ENCODE data around the gene FERMT2.
A peak's percentile ranks its signal among the peaks of the same experiment; 100 is the strongest.

FERMT2 gene

GRCh38 chr14:52902971-52903619 is 47.8 kb downstream of the FERMT2 start:
- H2AFZ ChIP-seq (ENCODE audit: low read length), result no peak overlapping the region
- TF ChIP-seq EZH2phosphoT487 (IDR thresholded peaks at IDR 0.05; ENCODE audit: borderline replicate concordance), result no peak
- TF ChIP-seq, protein P1, sequence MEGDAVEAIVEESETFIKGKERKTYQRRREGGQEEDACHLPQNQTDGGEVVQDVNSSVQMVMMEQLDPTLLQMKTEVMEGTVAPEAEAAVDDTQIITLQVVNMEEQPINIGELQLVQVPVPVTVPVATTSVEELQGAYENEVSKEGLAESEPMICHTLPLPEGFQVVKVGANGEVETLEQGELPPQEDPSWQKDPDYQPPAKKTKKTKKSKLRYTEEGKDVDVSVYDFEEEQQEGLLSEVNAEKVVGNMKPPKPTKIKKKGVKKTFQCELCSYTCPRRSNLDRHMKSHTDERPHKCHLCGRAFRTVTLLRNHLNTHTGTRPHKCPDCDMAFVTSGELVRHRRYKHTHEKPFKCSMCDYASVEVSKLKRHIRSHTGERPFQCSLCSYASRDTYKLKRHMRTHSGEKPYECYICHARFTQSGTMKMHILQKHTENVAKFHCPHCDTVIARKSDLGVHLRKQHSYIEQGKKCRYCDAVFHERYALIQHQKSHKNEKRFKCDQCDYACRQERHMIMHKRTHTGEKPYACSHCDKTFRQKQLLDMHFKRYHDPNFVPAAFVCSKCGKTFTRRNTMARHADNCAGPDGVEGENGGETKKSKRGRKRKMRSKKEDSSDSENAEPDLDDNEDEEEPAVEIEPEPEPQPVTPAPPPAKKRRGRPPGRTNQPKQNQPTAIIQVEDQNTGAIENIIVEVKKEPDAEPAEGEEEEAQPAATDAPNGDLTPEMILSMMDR (conservative IDR thresholded peaks at IDR 0.05; ENCODE audit: low read length), result no peak
- no peak overlapping the region for H3K4me2 ChIP-seq (ENCODE audit: low read depth, low read length, poor library complexity, severe bottlenecking)
- H3K27me3 ChIP-seq (ENCODE audit: insufficient read depth, low read length, poor library complexity, severe bottlenecking), result no peaks in the 10 kb centered on the region
- no peak overlapping the region for H3K4me3 ChIP-seq (ENCODE audit: low read length, poor library complexity, severe bottlenecking)
- no peak overlapping the region for H3K9ac ChIP-seq (ENCODE audit: low read depth, low read length, poor library complexity, severe bottlenecking)
- no peaks in the 10 kb centered on the region for H4K20me1 ChIP-seq (ENCODE audit: insufficient read depth, low read length, poor library complexity, severe bottlenecking)
- H3K4me1 ChIP-seq (ENCODE audit: insufficient read depth, low read length, poor library complexity, severe bottlenecking), result peaks cover 5% of the 10 kb centered on the region
- no peaks in the 10 kb centered on the region for H3K79me2 ChIP-seq (ENCODE audit: insufficient read depth, low read length)
- H3K36me3 ChIP-seq (ENCODE audit: insufficient read depth, low read length), result no peaks in the 10 kb centered on the region; the same call in 1 of the 2 replicates
- no peaks in the 10 kb centered on the region for H3F3A ChIP-seq (ENCODE audit: low read depth)
- no peaks in the 10 kb centered on the region for H3K9me2 ChIP-seq (replicated peaks; ENCODE audit: low read depth, low read length)
- no peaks in the 10 kb centered on the region for H3K9me3 ChIP-seq (ENCODE audit: insufficient read depth, low read depth, low read length)

GRCh38 chr14:52901357-52901980 is 49.4 kb downstream of the FERMT2 start:
- Histone ChIP-seq H4K20me1 (ENCODE audit: insufficient read depth, low read length, poor library complexity, severe bottlenecking) (no peaks in the 10 kb centered on the region), H3F3A (ENCODE audit: low read depth) (no peaks in the 10 kb centered on the region), H2AFZ (ENCODE audit: low read length) (peak overlapping the region; percentile 41; the same call in 1 of the 2 replicates), H3K4me3 (ENCODE audit: low read length, poor library complexity, severe bottlenecking) (no peak overlapping the region), H3K9me3 (ENCODE audit: insufficient read depth, low read depth, low read length) (no peaks in the 10 kb centered on the region), H3K79me2 (ENCODE audit: insufficient read depth, low read length) (no peaks in the 10 kb centered on the region), H3K36me3 (ENCODE audit: insufficient read depth, low read length) (no peaks in the 10 kb centered on the region), H3K9me2 (replicated peaks; ENCODE audit: low read depth, low read length) (no peaks in the 10 kb centered on the region), H3K4me2 (ENCODE audit: low read depth, low read length, poor library complexity, severe bottlenecking) (no peak overlapping the region), H3K4me1 (ENCODE audit: insufficient read depth, low read length, poor library complexity, severe bottlenecking) (peaks cover 6% of the 10 kb centered on the region), H3K9ac (ENCODE audit: low read depth, low read length, poor library complexity, severe bottlenecking) (no peak overlapping the region), H3K27me3 (ENCODE audit: insufficient read depth, low read length, poor library complexity, severe bottlenecking) (no peaks in the 10 kb centered on the region)
- TF ChIP-seq EZH2phosphoT487 (IDR thresholded peaks at IDR 0.05; ENCODE audit: borderline replicate concordance), result no peak
- TF ChIP-seq, protein P1 (conservative IDR thresholded peaks at IDR 0.05; ENCODE audit: low read length), result no peak

DNA sequence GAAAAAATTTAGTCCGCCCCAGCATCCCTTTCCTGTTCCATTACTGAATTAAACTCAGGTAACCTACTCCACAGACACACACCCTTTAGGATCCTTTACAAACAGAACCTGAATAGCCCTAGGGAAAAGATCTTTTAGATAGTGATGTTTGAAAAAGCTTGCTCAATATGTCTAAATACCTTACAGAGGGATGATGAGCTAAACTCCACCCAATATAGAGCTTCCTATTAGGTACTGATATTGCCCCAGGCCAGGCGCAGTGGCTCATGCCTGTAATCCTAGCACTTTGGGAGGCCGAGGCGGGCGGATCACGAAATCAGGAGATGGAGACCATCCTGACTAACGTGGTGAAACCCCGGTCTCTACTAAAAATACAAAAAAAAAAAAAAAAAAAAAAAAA is 50.1 kb downstream of the FERMT2 start:
- H3K4me3 ChIP-seq (ENCODE audit: low read length, poor library complexity, severe bottlenecking), result no peak overlapping the region
- H3K36me3 ChIP-seq (ENCODE audit: insufficient read depth, low read length), result no peaks in the 10 kb centered on the region
- H3K4me1 ChIP-seq (ENCODE audit: insufficient read depth, low read length, poor library complexity, severe bottlenecking), result peaks cover 13% of the 10 kb centered on the region
- TF ChIP-seq EZH2phosphoT487 (IDR thresholded peaks at IDR 0.05; ENCODE audit: borderline replicate concordance), result no peak
- TF ChIP-seq, protein P1 (conservative IDR thresholded peaks at IDR 0.05; ENCODE audit: low read length), result no peak
- no peaks in the 10 kb centered on the region for H3K27me3 ChIP-seq (ENCODE audit: insufficient read depth, low read length, poor library complexity, severe bottlenecking)
- H3K9me3 ChIP-seq (ENCODE audit: insufficient read depth, low read depth, low read length), result no peaks in the 10 kb centered on the region
- no peaks in the 10 kb centered on the region for H3K9me2 ChIP-seq (replicated peaks; ENCODE audit: low read depth, low read length)
- no peaks in the 10 kb centered on the region for H3K79me2 ChIP-seq (ENCODE audit: insufficient read depth, low read length)
- H4K20me1 ChIP-seq (ENCODE audit: insufficient read depth, low read length, poor library complexity, severe bottlenecking), result no peaks in the 10 kb centered on the region
- H2AFZ ChIP-seq (ENCODE audit: low read length), result no peak overlapping the region
- H3K4me2 ChIP-seq (ENCODE audit: low read depth, low read length, poor library complexity, severe bottlenecking), result no peak overlapping the region
- H3F3A ChIP-seq (ENCODE audit: low read depth), result no peaks in the 10 kb centered on the region
- H3K9ac ChIP-seq (ENCODE audit: low read depth, low read length, poor library complexity, severe bottlenecking), result no peak overlapping the region
